Measurements from ENCODE around the gene AGO3.
"Not testable (repeated sequence)": the region's sequence is repeated elsewhere in the genome, so short reads cannot be mapped to it uniquely, and the experiment has no call there.

The AGO3 gene

DNA sequence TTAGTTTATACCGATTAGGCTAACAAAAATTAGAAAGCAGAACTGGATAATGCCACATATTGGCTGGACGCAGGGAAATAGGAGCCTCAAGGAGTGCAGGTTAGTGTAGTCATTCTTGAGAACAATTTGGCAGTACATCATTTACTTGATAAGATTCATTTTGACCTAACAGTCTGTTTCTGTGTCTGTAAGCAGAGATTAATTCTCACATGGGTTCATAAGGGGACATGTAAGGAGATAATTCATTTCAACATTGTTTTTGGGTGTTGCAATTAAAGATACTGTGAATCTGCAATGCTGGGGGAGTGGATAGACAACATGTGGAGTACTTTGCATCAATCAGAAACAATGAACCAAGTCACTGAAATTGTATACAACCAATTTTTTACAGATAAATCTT, 32.0 kb downstream of the AGO3 start:
- DNase-seq (ENCODE audit: extremely low read depth, low read depth): no peak
- TF ChIP-seq, protein P1, sequence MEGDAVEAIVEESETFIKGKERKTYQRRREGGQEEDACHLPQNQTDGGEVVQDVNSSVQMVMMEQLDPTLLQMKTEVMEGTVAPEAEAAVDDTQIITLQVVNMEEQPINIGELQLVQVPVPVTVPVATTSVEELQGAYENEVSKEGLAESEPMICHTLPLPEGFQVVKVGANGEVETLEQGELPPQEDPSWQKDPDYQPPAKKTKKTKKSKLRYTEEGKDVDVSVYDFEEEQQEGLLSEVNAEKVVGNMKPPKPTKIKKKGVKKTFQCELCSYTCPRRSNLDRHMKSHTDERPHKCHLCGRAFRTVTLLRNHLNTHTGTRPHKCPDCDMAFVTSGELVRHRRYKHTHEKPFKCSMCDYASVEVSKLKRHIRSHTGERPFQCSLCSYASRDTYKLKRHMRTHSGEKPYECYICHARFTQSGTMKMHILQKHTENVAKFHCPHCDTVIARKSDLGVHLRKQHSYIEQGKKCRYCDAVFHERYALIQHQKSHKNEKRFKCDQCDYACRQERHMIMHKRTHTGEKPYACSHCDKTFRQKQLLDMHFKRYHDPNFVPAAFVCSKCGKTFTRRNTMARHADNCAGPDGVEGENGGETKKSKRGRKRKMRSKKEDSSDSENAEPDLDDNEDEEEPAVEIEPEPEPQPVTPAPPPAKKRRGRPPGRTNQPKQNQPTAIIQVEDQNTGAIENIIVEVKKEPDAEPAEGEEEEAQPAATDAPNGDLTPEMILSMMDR (IDR thresholded peaks at IDR 0.05; ENCODE audit: low read depth, low read length): no peak

DNA sequence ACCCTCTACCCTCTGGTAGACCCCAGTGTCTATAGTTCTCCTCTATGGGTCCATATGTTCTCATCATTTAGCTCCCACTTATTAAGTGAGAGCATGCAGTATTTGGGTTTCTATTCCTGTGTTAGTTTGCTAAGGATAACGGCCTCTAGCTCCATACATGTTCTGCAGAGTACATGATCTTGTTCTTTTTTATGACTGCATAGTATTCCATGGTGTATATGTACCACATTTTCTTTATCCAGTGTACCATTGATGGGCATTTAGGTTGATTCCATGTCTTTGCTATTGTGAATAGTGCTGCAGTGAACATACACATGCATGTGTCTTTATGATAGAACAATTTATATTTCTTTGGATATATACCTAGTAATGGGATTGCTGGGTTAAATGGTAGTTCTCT, 33.4 kb downstream of the AGO3 start:
- DNase-seq (ENCODE audit: extremely low read depth, low read depth): not testable (repeated sequence)

- TF ChIP-seq, protein P1 (IDR thresholded peaks at IDR 0.05; ENCODE audit: low read depth, low read length): no peak
Measured at GRCh38 chr1:35968396-35968795, 37.5 kb downstream of the AGO3 start.

DNA sequence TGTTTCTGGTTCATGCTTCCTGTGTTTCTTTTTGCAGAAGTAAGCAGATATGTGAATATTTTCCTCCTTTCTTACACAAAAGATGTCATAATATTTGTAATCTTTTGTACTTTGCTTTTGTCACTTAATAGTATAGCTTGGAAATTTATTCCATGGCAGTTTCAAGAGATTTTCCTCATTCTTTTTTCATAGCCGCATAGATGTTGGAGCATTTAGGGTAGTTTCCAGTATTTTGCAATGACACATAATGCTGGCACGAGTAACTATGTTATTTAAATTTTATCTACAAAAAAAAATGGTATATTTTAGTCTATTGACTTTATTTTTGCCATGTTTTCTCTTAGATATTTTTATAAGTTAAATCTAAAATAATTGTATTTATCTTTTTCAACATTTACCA, 40.7 kb downstream of the AGO3 start:
- no peak for DNase-seq (ENCODE audit: extremely low read depth, low read depth)
- TF ChIP-seq, protein P1 (IDR thresholded peaks at IDR 0.05; ENCODE audit: low read depth, low read length): no peak

More at GRCh38 chr1:35968396-35968795, 37.5 kb downstream of the AGO3 start:
- no peak for DNase-seq (ENCODE audit: extremely low read depth, low read depth)

- not testable (repeated sequence) for DNase-seq (ENCODE audit: extremely low read depth, low read depth)
Measured at GRCh38 chr1:35972631-35973030, 41.7 kb downstream of the AGO3 start.

GRCh38 chr1:35980090-35980489, 49.2 kb downstream of the AGO3 start:
- TF ChIP-seq, protein P1 (IDR thresholded peaks at IDR 0.05; ENCODE audit: low read depth, low read length): no peak
- no peak for DNase-seq (ENCODE audit: extremely low read depth, low read depth)

- TF ChIP-seq, protein P1 (IDR thresholded peaks at IDR 0.05; ENCODE audit: low read depth, low read length): no peak
- no peak for DNase-seq (ENCODE audit: extremely low read depth, low read depth)
Measured at GRCh38 chr1:35988237-35988636, 57.3 kb downstream of the AGO3 start.

GRCh38 chr1:36006941-36007500, 76.1 kb downstream of the AGO3 start:
- TF ChIP-seq, protein P1 (IDR thresholded peaks at IDR 0.05; ENCODE audit: low read depth, low read length): no peak
- no peak for DNase-seq (ENCODE audit: extremely low read depth, low read depth)
